ENCODE data around the gene FRG1.
"Not testable (repeated sequence)": the region's sequence is repeated elsewhere in the genome, so short reads cannot be mapped to it uniquely, and the experiment has no call there.

FRG1 gene

GRCh38 chr4:189985651-189986243 is 45.1 kb downstream of the FRG1 start:
- DNase-seq, result not testable (repeated sequence)

- DNase-seq, result no peak
Observed at GRCh38 chr4:189988877-189989431, 48.3 kb downstream of the FRG1 start.

GRCh38 chr4:189989941-189990340 is 49.3 kb downstream of the FRG1 start:
- not testable (repeated sequence) for DNase-seq

Data from NCI-H1092 treated with DMSO at 0.1 percent for 48 hours (cell line).